Activated CD8-positive, alpha-beta memory T cell treated with anti-CD3 and anti-CD28 coated beads, Interleukin-2, amount 50 U/mL, for 24 hours (primary cell): ENCODE measurements around the gene GH2.
"Not testable (repeated sequence)": the region's sequence is repeated elsewhere in the genome, so short reads cannot be mapped to it uniquely, and the experiment has no call there.

Experiments
- DNase-seq: peaks from one replicate; pipeline ENCODE4 v3.0.0-alpha.2; 2020; ENCODE audit errors: extremely low read depth

Gene GH2

DNA sequence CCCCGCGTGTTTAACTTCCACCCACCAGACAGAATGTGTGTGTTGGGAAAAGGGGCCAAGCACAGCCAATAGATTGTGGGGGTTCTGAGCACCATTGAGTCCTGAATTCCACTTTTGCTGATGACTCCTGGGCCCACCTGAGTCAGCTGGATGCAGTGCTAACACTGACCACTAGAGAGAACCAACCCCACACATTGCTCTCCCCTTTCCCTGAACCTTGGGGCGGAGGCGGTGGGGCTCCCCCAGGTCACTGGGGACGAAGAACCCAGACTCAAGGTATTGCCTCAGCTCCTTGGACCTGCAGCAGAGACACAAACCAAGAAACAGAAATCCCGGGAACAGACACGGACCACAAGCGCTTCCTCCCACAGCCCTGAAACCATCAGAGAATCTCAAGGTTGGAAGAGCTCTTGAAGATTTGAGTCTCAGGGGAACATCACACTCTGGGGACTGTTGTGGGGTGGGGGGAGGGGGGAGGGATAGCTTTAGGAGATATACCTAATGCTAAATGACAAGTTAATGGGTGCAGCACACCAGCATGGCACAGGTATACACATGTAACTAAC, 7.6 kb downstream of the GH2 start:
- DNase-seq: not testable (repeated sequence)

- not testable (repeated sequence) for DNase-seq
These were observed 8.2 kb downstream of the GH2 start, which contains the start of gene CSH2 for GRCh38 chr17:63873577-63873976. Gene CSH2 (minus strand): TSS chr17:63873677. CDS start chr17:63873614, 63 bp downstream.

GRCh38 chr17:63871646-63872365, 9.9 kb downstream of the GH2 start:
- DNase-seq: not testable (repeated sequence)

DNA sequence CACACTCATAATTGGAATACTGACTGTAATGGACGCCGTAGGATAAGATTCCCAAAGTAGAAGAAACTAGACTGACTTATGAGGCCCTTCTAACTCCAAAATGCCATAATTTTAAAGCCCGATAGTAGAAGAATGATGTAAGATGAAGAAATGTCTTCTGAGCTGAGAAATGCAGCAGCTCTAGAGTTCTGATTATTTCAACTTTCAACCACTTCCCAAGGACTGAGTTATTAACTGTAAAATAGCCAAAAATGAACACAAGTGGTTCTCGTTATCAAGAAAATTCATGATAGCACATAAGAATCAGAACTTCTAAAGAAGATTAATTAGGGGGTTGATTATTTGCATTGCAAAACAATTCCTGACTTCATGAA, 11.5 kb downstream of the GH2 start:
- DNase-seq: not testable (repeated sequence)

DNA sequence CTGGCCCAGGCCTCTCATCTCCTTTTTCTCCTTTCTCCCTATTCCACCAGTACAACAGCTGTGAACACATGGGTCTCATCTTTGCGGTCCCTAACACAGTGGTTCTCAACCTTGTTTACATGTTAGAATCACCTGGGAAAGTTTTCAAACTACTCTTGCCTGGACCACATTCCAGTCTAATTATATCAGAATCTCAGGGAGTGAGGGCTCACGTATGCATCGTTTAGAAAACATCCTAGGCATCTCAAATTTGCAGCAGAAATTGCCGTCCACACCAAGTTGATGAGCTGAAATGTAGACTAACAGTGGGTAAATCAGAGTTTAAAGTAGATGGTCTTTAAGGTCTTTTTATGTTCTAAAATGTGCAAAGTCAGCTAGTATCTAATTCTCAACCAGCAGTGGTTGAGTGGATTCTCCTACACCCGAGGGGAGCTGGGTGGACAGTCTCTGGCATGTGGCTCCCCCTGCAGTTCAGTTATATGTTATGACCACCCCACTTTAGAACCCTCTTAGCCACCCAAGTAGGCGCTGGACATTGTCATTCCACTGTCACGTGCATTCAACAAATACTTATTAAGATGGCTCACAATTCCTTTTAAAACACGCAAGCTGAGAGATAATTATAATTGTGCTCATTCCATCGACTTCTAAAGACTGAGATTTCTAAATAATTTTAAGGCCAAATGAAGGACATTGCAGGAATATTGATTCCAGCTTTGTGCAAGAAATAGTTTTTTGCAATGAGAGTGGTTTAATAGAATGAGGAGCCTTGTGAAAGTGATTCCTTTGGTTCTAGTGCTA, 12.1 kb downstream of the GH2 start:
- not testable (repeated sequence) for DNase-seq

GRCh38 chr17:63866625-63867024, 15.1 kb downstream of the GH2 start:
- not testable (repeated sequence) for DNase-seq

- DNase-seq: no peak
These were observed 22.5 kb downstream of the GH2 start for GRCh38 chr17:63859257-63859656.

- not testable (repeated sequence) for DNase-seq
These were observed 25.3 kb downstream of the GH2 start for GRCh38 chr17:63856425-63856824.

DNA sequence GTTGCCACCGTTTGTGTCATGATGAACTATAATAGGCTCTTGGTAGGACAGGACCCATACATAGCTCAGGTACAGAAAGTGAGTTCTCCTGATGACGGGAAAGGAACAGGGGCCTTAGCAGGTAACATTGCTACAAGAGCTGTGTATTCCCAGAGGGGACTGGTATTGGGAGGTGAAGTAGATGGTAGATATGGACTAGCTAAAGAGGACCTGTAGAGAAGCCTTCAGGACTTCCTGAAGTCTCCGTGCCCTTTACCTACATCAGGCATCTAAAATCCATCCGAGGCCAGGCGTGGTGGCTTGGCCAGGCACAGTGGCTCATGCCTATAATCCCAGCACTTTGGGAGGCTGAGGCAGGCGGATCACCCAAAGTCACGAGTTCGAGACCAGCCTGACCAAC, 26.6 kb downstream of the GH2 start:
- no peak for DNase-seq

DNA sequence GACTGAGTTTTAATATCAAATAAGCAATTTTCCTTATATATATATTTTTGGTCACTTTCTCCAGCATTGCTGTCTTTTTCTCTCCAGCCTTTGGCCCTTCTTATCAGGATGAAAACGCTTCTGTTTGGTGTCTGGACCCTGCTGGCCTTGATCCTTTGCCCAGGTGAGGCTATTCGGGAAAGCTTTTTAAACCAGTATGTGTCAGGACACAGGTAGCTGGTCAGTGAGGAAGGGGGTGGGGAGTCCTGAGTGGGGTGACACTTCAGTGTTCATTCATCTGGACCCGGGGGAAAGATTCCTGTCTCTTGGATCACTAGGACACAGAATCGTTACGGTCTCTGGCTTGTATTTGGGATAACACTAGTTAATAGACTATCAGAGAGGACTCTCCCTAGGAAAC, 27.0 kb downstream of the GH2 start:
- no peak for DNase-seq

- no peak for DNase-seq
These were observed 28.5 kb downstream of the GH2 start for GRCh38 chr17:63853260-63853659.

- no peak for DNase-seq
These were observed 31.3 kb downstream of the GH2 start for GRCh38 chr17:63850401-63850800.

DNA sequence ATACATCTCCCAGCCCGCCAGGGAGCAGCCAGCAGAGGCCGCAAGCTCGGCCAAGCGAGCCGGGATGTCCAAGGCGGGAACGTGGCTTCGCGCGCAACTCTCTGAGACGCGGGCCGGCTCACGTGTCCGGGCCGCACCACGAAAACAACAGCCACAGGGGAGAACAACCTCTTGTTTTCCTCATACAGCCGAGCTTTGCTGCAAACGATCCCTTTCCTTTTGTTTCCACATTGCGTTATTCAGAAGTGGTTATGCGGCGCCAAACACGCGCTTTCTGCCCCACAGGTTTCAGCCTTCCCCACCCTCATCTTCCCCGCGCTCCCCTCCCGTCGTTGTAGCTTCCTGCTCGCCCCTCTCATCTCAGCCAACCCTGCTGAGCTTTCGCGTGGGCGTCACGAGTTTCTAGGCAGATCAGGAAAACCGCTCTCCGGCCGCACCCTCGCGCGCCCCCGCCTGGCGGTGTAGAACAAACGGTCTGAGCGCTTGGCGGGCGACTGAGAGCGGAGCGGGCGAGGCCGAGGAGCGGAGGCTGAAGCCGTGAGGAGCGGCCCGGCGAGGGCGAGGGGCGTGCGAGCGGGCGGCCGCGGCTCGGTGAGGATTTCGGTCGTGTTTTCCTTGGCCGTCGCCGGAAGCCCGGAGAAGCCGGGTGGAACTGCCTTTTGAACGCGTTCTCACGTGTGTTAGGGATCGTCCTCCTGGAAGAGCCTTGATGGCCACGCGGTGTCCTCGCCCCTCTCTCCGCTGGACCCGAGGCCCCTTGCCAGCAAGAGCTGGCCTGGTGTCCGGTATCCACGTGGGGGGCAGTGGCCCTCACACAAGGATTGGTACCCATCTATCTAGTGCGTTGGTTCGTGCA, 32.7 kb downstream of the GH2 start:
- peak; percentile 89 for DNase-seq

- DNase-seq: no peak
These were observed 34.1 kb downstream of the GH2 start for GRCh38 chr17:63847525-63848249.

DNA sequence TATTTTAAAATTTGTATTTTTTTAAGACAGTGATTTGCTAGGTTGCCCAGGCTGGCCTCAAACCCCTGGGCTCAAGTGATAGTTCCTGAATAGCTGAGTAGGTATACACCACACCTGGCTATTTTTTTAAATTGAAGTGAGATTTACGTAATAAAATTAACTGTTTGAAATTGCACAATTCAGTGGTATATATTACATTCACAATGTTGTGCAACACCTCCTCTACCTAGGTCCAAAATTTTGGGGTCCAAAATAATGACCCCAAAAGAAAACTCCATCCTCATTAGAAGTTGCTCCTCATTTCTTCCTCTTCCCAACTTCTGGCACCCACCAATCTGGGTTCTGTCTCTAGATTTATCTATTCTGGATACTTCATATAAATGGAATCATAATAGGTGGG, 36.2 kb downstream of the GH2 start:
- DNase-seq: no peak

DNA sequence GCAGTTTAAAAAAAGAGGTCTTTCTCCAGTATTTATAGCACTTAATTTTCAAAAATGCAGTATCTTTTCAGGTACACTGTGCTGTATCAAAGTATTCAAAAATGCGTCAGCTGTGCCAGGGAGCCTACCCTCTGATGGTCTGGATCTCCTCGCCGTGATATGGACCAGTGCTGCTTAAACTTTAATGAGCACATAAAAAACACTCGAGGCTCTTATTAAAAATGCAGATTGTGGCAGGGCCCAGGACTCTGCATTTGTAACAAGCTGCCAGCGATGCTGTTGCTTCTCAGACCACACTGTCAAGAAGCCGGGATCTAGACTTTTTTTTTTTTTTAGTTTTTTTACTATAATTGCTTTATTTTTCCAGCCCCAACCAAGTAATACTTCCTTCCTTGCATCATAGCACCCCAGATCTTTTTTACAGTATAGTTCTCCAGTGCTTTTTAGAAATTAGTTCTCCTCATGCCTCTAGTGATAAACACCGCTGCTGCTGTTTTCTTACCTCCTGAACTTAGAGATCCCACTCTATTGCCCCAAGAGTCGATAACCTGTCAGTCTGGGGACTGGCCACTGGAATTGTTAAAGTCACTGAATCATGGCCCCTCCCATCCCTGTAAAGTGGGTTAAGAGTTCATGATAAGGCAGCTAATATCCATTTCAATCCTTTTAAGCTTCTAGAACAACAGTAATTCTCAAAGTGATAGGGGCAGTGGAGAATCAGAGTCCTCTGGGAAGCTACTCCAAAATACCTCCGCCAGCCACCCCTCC, 37.6 kb downstream of the GH2 start:
- no peak for DNase-seq

DNA sequence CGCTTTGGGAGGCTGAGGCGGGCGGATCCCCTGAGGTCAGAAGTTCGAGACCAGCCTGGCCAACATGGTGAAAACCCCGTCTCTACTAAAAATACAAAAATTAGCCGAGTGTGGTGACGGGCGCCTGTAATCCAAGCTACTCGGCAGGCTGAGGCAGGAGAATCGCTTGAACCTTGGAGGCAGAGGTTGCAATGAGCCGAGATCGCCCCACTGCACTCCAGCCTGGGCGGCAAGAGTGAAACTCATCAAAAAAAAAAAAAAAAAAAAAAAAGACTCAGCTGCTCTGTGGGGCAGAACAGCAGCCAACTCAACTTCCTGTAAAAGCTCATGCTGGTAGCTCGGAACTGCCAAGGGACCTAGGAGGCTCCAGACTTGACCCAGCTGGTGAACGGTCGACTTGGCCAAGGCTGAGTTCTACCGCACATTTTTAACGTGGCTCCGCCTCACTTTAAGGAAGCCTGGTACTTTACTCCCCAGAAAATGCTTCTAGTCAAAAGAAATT, 38.3 kb downstream of the GH2 start:
- not testable (repeated sequence) for DNase-seq

DNA sequence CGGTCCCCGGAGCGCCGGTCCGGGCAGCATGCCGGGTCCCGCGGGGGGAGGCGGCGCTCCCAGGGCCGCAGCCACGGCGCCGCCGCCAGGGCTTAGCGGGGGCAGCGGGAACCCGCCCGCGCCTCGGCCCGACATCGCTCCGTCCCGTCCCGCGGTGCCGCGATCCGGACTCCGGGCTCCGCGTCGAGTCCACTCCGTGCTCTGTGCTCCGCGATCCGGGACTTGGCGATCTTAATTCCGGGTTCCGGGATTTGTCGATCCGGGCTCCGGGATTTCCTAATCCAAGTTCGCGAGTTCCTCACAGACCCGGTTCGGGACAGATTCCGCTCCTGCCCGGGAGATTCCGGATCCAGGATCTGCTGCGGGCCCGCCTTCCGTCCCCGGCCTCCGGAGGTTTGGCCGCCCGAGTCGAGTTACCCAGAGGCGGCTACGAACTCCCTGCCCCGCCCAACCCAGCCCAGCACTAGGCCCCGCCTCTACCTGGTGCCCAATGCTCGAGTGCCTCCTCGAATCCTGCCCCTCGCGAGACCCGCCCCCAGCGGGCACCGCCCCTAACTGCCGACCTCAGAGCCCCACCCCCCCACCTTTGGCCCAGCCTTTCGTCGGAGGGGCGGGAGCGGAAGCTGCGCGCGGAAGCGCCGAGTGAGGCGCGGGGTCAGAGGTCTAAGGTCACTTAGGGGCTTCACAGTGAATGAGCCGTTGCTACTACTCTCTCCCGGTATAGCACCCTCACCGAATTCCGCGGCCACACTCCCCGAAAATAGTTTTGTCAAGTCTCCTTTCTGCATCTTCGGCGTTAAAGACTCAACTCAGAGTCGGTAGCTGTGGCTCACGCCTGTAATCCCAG, 39.0 kb downstream of the GH2 start, which contains the start of gene SMARCD2:
TSS of gene SMARCD2 (minus strand) at position 146 of the 847 bp plus-strand sequence. CDS start at position 135, 11 bp downstream.
- peak; percentile 96 for DNase-seq

DNA sequence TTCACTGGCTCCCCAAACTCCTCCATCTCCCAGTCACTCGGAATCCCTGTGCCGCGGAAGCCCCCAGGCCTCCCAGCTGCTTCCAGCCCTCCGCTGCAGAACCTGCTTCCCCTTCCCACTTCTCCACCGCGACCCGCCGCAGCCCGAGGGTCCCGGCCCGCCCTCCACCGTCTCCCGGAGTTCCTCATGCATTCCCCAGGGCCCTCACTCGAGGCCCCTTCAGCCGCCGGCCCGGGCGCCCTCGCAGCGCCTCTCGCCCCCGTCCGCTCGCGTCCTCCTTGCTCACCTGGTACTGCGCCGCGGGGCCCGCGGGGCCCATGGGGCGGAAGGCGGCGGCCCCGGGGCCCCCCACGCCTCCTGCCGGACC, 39.6 kb downstream of the GH2 start:
- DNase-seq: no peak
